ENCODE measurements around the gene RFC3.

DNA sequence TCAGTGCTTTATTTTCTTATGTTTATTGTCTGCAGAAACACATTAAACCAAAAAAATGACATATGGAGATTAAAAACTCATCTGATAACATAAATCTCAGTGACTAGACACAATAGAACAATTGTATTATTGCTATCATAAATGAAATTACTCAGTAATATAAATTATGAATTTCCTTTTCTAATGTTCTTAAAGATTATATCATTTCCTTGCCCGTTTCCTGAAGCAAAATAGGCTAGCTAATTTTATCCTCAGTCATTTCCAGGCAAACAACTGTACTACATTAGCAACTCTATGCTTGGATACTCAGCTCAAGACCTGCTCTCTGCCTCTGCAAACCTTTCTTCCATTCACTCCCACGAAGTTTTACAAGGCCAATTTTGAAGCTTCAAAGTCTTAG is 61.2 kb downstream of the RFC3 start:
- TF ChIP-seq, protein P1, sequence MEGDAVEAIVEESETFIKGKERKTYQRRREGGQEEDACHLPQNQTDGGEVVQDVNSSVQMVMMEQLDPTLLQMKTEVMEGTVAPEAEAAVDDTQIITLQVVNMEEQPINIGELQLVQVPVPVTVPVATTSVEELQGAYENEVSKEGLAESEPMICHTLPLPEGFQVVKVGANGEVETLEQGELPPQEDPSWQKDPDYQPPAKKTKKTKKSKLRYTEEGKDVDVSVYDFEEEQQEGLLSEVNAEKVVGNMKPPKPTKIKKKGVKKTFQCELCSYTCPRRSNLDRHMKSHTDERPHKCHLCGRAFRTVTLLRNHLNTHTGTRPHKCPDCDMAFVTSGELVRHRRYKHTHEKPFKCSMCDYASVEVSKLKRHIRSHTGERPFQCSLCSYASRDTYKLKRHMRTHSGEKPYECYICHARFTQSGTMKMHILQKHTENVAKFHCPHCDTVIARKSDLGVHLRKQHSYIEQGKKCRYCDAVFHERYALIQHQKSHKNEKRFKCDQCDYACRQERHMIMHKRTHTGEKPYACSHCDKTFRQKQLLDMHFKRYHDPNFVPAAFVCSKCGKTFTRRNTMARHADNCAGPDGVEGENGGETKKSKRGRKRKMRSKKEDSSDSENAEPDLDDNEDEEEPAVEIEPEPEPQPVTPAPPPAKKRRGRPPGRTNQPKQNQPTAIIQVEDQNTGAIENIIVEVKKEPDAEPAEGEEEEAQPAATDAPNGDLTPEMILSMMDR (IDR thresholded peaks at IDR 0.05) = no peak
- no peak for TF ChIP-seq POLR2A (IDR thresholded peaks at IDR 0.05)
